Body of pancreas (tissue), 4 donors: ENCODE measurements around the gene PDE4D. TPM values are rescaled to one million over a fixed set of nuclear protein-coding genes. Genes with fewer than 3 reads are reported as not detected.

Experiments used
- ATAC-seq: fragments of 150-250 bp; one replicate; pipeline ENCODE4 v1.9.1; 2016
- DNase-seq, 4 donors: peaks; one replicate each; pipeline ENCODE4 v3.0.0-alpha.2; 2019
- H3K27ac ChIP-seq, 4 donors: fragments of 200-600 bp; sonication (generic); 1 replicate in 3 of 4; 2 replicates in 1 of 4; pipeline versions ENCODE4 v1.5.1 to v1.6.1; 2016 to 2019; ENCODE audit warnings: mild to moderate bottlenecking in 1 of 4, mixed read lengths in 1 of 4, moderate library complexity in 1 of 4
- H3K27me3 ChIP-seq, 2 donors: fragments of 200-600 bp; sonication (generic); one replicate each; pipeline ENCODE4 v1.6.0; 2016; ENCODE audit warnings: mild to moderate bottlenecking in 1 of 2
- H3K36me3 ChIP-seq, 2 donors: fragments of 200-600 bp; sonication (generic); replicated peaks in 1 of 2; 2 replicates each; pipeline ENCODE4 v1.5.1; 2016; ENCODE audit warnings: low read depth in 2 of 2; ENCODE audit not compliant: insufficient read depth in 1 of 2
- H3K4me1 ChIP-seq: fragments of 200-600 bp; sonication (generic); one replicate; pipeline ENCODE4 v1.6.0; 2016
- H3K4me3 ChIP-seq, 2 donors: fragments of 200-600 bp; sonication (generic); 1 replicate in 1 of 2; 2 replicates in 1 of 2; pipeline ENCODE4 v1.5.1; 2016 to 2019
- H3K9me3 ChIP-seq, 3 donors: fragments of 200-600 bp; sonication (generic); 1 replicate in 2 of 3; 2 replicates in 1 of 3; pipeline ENCODE4 v1.5.1; 2016
- CTCF ChIP-seq, 7 experiments: fragments of 450-650 bp in 4 of 7; fragments of 200-600 bp in 3 of 7; sonication (generic) in 3 of 7; IDR thresholded peaks; one replicate each; pipeline ENCODE4 v1.5.1; 2016 to 2019; ENCODE audit warnings: antibody characterized with exemption in 7 of 7
- POLR2A ChIP-seq, 3 donors: fragments of 450-650 bp; IDR thresholded peaks; one replicate each; pipeline ENCODE4 v1.6.1; 2016; ENCODE audit warnings: antibody characterized with exemption in 3 of 3, mild to moderate bottlenecking in 2 of 3
- WGBS, 2 donors: methylation state at CpG; one replicate each; pipeline ENCODE4 v1.1.5; 2017; 5-methylcytosine and 5-hydroxymethylcytosine counted together
- intact Hi-C: fragments of 100-400 bp; cut with DNase I; formaldehyde crosslinking; loops from one replicate; pipeline ENCODE4 v1.15.1; 2023
- total RNA-seq, 2 donors: library from RNA; depleted of rRNA; stranded (reverse); fragments of >200 nt; gene quantifications; one replicate each; pipeline ENCODE4 v1.1.0, GENCODE V29; 2016

PDE4D gene
- total RNA-seq, 2 donors from 2014 or later: 8.6 to 9.2 TPM

- intact Hi-C loops: no loop called here
- TF ChIP-seq CTCF (IDR thresholded peaks at IDR 0.05) (no peak), POLR2A (IDR thresholded peaks at IDR 0.05) (no peak)
These were observed 66.5 kb downstream of the PDE4D start for GRCh38 chr5:59826996-59827395.

GRCh38 chr5:59823420-59823819 lies 70.1 kb downstream of the PDE4D start:
- intact Hi-C loops: no loop called here
- no peak overlapping the region for H3K4me3 ChIP-seq
- DNase-seq (no peak), ATAC-seq (no peak)
- no peaks in the 10 kb centered on the region for H3K36me3 ChIP-seq
- H3K27me3 ChIP-seq: no peaks in the 10 kb centered on the region
- 72 to 80% methylated on average over 2 of the region's 2 CpGs for WGBS, 2 donors
- H3K27ac ChIP-seq: no peak overlapping the region
- H3K4me1 ChIP-seq: no peaks in the 10 kb centered on the region
- no peak for TF ChIP-seq POLR2A (IDR thresholded peaks at IDR 0.05)
- no peak for TF ChIP-seq CTCF (IDR thresholded peaks at IDR 0.05)
- no peaks in the 10 kb centered on the region for H3K9me3 ChIP-seq

More at GRCh38 chr5:59826996-59827395, 66.5 kb downstream of the PDE4D start:
- no peak for DNase-seq
- Histone ChIP-seq H3K9me3 (no peaks in the 10 kb centered on the region), H3K4me3 (no peak overlapping the region), H3K27ac (no peak overlapping the region), H3K36me3 (no peaks in the 10 kb centered on the region), H3K27me3 (no peaks in the 10 kb centered on the region), H3K4me1 (no peaks in the 10 kb centered on the region)
- WGBS, 2 donors: 13 to 26% methylated on average over 1 of the region's 1 CpG
- no peak for ATAC-seq

- DNase-seq (no peak), ATAC-seq (no peak)
- H3K4me1 ChIP-seq: no peaks in the 10 kb centered on the region
- intact Hi-C loops: loop anchor here (10.0 kb wide), 1 partner anchor 565 kb away; no protein-coding TSS in a partner anchor
- no peak for TF ChIP-seq CTCF (IDR thresholded peaks at IDR 0.05)
- TF ChIP-seq POLR2A (IDR thresholded peaks at IDR 0.05): no peak
- H3K27ac ChIP-seq: no peak overlapping the region
- no peaks in the 10 kb centered on the region for H3K27me3 ChIP-seq
- no peaks in the 10 kb centered on the region for H3K9me3 ChIP-seq
- no peak overlapping the region for H3K4me3 ChIP-seq
- H3K36me3 ChIP-seq: no peaks in the 10 kb centered on the region
- WGBS, 2 donors: 54 to 60% methylated on average over 3 of the region's 3 CpGs
These were observed 73.7 kb downstream of the PDE4D start for GRCh38 chr5:59819806-59820205.

GRCh38 chr5:59817536-59817935 lies 76.0 kb downstream of the PDE4D start:
- ATAC-seq: no peak
- no peaks in the 10 kb centered on the region for H3K36me3 ChIP-seq
- no peak for TF ChIP-seq POLR2A (IDR thresholded peaks at IDR 0.05)
- no peak for TF ChIP-seq CTCF (IDR thresholded peaks at IDR 0.05)
- no peak overlapping the region for H3K4me3 ChIP-seq
- H3K9me3 ChIP-seq: no peaks in the 10 kb centered on the region
- no peaks in the 10 kb centered on the region for H3K27me3 ChIP-seq
- DNase-seq: no peak
- H3K4me1 ChIP-seq: peaks cover 7% of the 10 kb centered on the region
- H3K27ac ChIP-seq: no peak overlapping the region
- intact Hi-C loops: loop anchor here (10.0 kb wide), 1 partner anchor 567 kb away; no protein-coding TSS in a partner anchor
- WGBS, 2 donors: 96% methylated on average over 6 of the region's 6 CpGs

- no peaks in the 10 kb centered on the region for H3K36me3 ChIP-seq
- no peak for TF ChIP-seq CTCF (IDR thresholded peaks at IDR 0.05)
- no peak for TF ChIP-seq POLR2A (IDR thresholded peaks at IDR 0.05)
- intact Hi-C loops: loop anchor here (10.0 kb wide), 1 partner anchor 568 kb away; no protein-coding TSS in a partner anchor
- WGBS, 2 donors: 65 to 73% methylated on average over 6 of the region's 6 CpGs
- DNase-seq (no peak), ATAC-seq (no peak)
- H3K27me3 ChIP-seq: no peaks in the 10 kb centered on the region
- H3K27ac ChIP-seq: no peak overlapping the region
- H3K4me3 ChIP-seq: no peak overlapping the region
- peaks cover 7% of the 10 kb centered on the region for H3K4me1 ChIP-seq
- no peaks in the 10 kb centered on the region for H3K9me3 ChIP-seq
These were observed 76.7 kb downstream of the PDE4D start for GRCh38 chr5:59816654-59817300.
